K562 (cell line): ENCODE data around the gene RABGAP1L. TPM values are rescaled to one million over a fixed set of nuclear protein-coding genes. Genes with fewer than 3 reads are reported as not detected.

Source experiments
- ATAC-seq: fragments of 200-7000 bp; cut with Tn5 transposase; 3 replicates; pipeline ENCODE4 v1.9.1; 2020; ENCODE audit warnings: moderate library complexity
- BruUV-seq: library from RNA; stranded (reverse); fragments of 400-500 nt; replicated peaks from 2 replicates; lab custom pipeline; 2021; lab: Mats Ljungman, UMichigan
- CTCF ChIA-PET: fragments of 300-600 bp; formaldehyde crosslinking; extraction: SDS; loops from one replicate; lab custom pipeline; 2021; ENCODE audit warnings: low intra/inter-chr PET ratio; lab: Yijun Ruan, JAX
- POLR2A ChIA-PET: fragments of 300-600, 350-650 bp; sonication (Branson Sonifier 250); formaldehyde crosslinking; extraction: SDS; loops from one replicate; lab custom pipeline; 2021; ENCODE audit warnings: antibody characterized with exemption, inconsistent platforms; lab: Yijun Ruan, JAX
- DNase-seq, 4 experiments: peaks; one replicate each; pipeline versions ENCODE4 v3.0.0 to v3.0.0-alpha.2; 2011 to 2018; ENCODE audit warnings: low spot score in 3 of 4, mixed read lengths in 3 of 4; ENCODE audit errors: extremely low read depth in 1 of 4
- FAIRE-seq: peaks from 2 replicates; lab custom pipeline; 2011; peaks lifted over from hg19 to GRCh38; lab: Jason Lieb, UNC
- H2AFZ ChIP-seq: 2 replicates; pipeline ENCODE4 v1.6.0; 2011; ENCODE audit warnings: low read depth, low read length, control low read depth, inconsistent platforms
- H3K27ac ChIP-seq: fragments of 200-600 bp; 3 replicates; pipeline ENCODE4 v1.8.0; 2011; ENCODE audit warnings: low read depth, mild to moderate bottlenecking, control low read depth, inconsistent platforms, low read length, moderate library complexity, mixed read lengths; ENCODE audit errors: extremely low read depth
- H3K27me3 ChIP-seq, 2 experiments: fragments of 300-600 bp in 1 of 2; 2 replicates in 1 of 2; 3 replicates in 1 of 2; pipeline versions ENCODE4 v1.6.0 to v1.8.0; 2011; ENCODE audit warnings: inconsistent platforms in 2 of 2, low read length in 2 of 2, mild to moderate bottlenecking in 1 of 2, mixed read lengths in 1 of 2, moderate library complexity in 1 of 2; ENCODE audit not compliant: control insufficient read depth in 2 of 2, insufficient read depth in 2 of 2
- H3K36me3 ChIP-seq: fragments of 300-600 bp; 3 replicates; pipeline ENCODE4 v1.8.0; 2011; ENCODE audit warnings: mild to moderate bottlenecking, low read length, inconsistent platforms; ENCODE audit not compliant: control insufficient read depth, insufficient read depth
- H3K4me1 ChIP-seq, 2 experiments: fragments of 200-600 bp in 1 of 2; replicated peaks in 1 of 2; 2 replicates in 1 of 2; 3 replicates in 1 of 2; pipeline versions ENCODE4 v1.5.1 to v1.8.0; 2011; ENCODE audit warnings: inconsistent platforms in 2 of 2, low read length in 2 of 2, mild to moderate bottlenecking in 1 of 2, mixed read lengths in 1 of 2, moderate library complexity in 1 of 2; ENCODE audit not compliant: control insufficient read depth in 2 of 2, insufficient read depth in 2 of 2
- H3K4me2 ChIP-seq: 2 replicates; pipeline ENCODE4 v1.6.1; 2011; ENCODE audit warnings: low read length, control low read depth, inconsistent platforms, mixed read lengths; ENCODE audit not compliant: insufficient read depth
- H3K4me3 ChIP-seq: fragments of 200-600 bp; sonication (generic), shearing (Covaris generic); 2 replicates; pipeline ENCODE4 v1.5.1; 2016; ENCODE audit warnings: control low read depth, inconsistent platforms
- H3K79me2 ChIP-seq: fragments of 200-600 bp; 3 replicates; pipeline ENCODE4 v1.8.0; 2011; ENCODE audit warnings: low read length, inconsistent platforms; ENCODE audit not compliant: control insufficient read depth, insufficient read depth
- H3K9ac ChIP-seq, 2 experiments: 2 replicates each; pipeline versions ENCODE4 v1.6.0 to v1.6.1; 2011; ENCODE audit warnings: low read depth in 2 of 2, low read length in 2 of 2, control low read depth in 1 of 2, inconsistent platforms in 1 of 2, mild to moderate bottlenecking in 1 of 2, mixed read lengths in 1 of 2; ENCODE audit not compliant: insufficient read depth in 1 of 2
- H3K9me1 ChIP-seq: one replicate; pipeline ENCODE4 v1.6.0; 2011; ENCODE audit warnings: inconsistent platforms, mild to moderate bottlenecking, low read length, moderate library complexity; ENCODE audit not compliant: control insufficient read depth, insufficient read depth
- H3K9me3 ChIP-seq: replicated peaks from 2 replicates; pipeline ENCODE4 v1.5.1; 2011; ENCODE audit warnings: low read depth, low read length, inconsistent platforms; ENCODE audit not compliant: control insufficient read depth, insufficient read depth
- H4K20me1 ChIP-seq: replicated peaks from 2 replicates; pipeline ENCODE4 v1.6.1; 2011; ENCODE audit warnings: low read length, inconsistent platforms, mixed read lengths; ENCODE audit not compliant: control insufficient read depth, insufficient read depth
- BACH1 ChIP-seq: fragments of 200-800 bp; sonication (Bioruptor generic); IDR thresholded peaks from 2 replicates; pipeline ENCODE4 v1.6.1; 2016; ENCODE audit warnings: missing genetic modification characterization, missing compliant biosample characterization
- BCOR ChIP-seq: fragments of 450-650 bp; IDR thresholded peaks from 2 replicates; pipeline ENCODE4 v1.6.1; 2016
- DNMT1 ChIP-seq: fragments of 450-650 bp; IDR thresholded peaks from 2 replicates; pipeline ENCODE4 v1.6.1; 2016; ENCODE audit warnings: antibody characterized with exemption, mild to moderate bottlenecking
- FOXJ3 ChIP-seq: sonication (generic); formaldehyde crosslinking; IDR thresholded peaks from 2 replicates; pipeline ENCODE4 v1.4.0; 2020; ENCODE audit warnings: mild to moderate bottlenecking, missing genetic modification reagents
- GTF2A2 ChIP-seq: IDR thresholded peaks from 2 replicates; pipeline ENCODE4 v1.6.1; 2016; ENCODE audit warnings: mild to moderate bottlenecking, missing genetic modification characterization, missing compliant biosample characterization
- ILF3 ChIP-seq: fragments of 450-650 bp; IDR thresholded peaks from 2 replicates; pipeline ENCODE4 v1.6.1; 2018; ENCODE audit warnings: antibody characterized with exemption, mild to moderate bottlenecking, moderate library complexity, borderline replicate concordance
- KAT8 ChIP-seq: fragments of 450-650 bp; IDR thresholded peaks from 2 replicates; pipeline ENCODE4 v1.6.1; 2016; ENCODE audit warnings: low read depth, mild to moderate bottlenecking
- MYC ChIP-seq, 2 experiments: fragments of 250-450 bp in 1 of 2; sonication (Bioruptor Pico) in 1 of 2; IDR thresholded peaks; 2 replicates each; pipeline versions ENCODE4 v1.5.1 to v1.6.1; 2012 to 2021; ENCODE audit warnings: low read depth in 2 of 2, borderline replicate concordance in 1 of 2, improper control_type of control experiment in 1 of 2, low read length in 1 of 2, mild to moderate bottlenecking in 1 of 2, moderate library complexity in 1 of 2
- POU5F1 ChIP-seq: fragments of 150-350 bp; IDR thresholded peaks from 2 replicates; pipeline ENCODE4 v1.6.1; 2014; ENCODE audit warnings: borderline replicate concordance, low read length, low read depth, mild to moderate bottlenecking; ENCODE audit not compliant: partially characterized antibody
- SIX5 ChIP-seq, 2 experiments: IDR thresholded peaks; 2 replicates each; pipeline ENCODE4 v1.6.1; 2011; ENCODE audit warnings: low read length in 2 of 2, borderline replicate concordance in 1 of 2, low read depth in 1 of 2, mild to moderate bottlenecking in 1 of 2, moderate library complexity in 1 of 2; ENCODE audit not compliant: insufficient read depth in 1 of 2
- TBP ChIP-seq: optimal IDR thresholded peaks from 2 replicates; pipeline ENCODE3; 2011; ENCODE audit warnings: low read depth, low read length, improper control_type of control experiment
- ZNF197 ChIP-seq: fragments of 200-800 bp; sonication (Bioruptor generic); IDR thresholded peaks from 2 replicates; pipeline ENCODE4 v1.6.1; 2016; ENCODE audit warnings: low read depth, missing genetic modification characterization, missing compliant biosample characterization
- WGBS: fragments of 100-300 bp; shearing (Covaris generic); methylation state at CpG from one replicate; pipeline ENCODE4 v1.1.6; 2016; ENCODE audit warnings: low coverage, mixed read lengths; ENCODE audit not compliant: insufficient coverage; ENCODE audit errors: missing lambda C conversion rate; 5-methylcytosine and 5-hydroxymethylcytosine counted together
- in situ Hi-C: fragments of 300-500 bp; cut with MboI; formaldehyde crosslinking; loops from 4 replicates; pipeline ENCODE4 v1.15.0; 2018; ENCODE audit warnings: inconsistent platforms, mixed read lengths
- intact Hi-C: fragments of 100-400 bp; cut with micrococcal nuclease; formaldehyde crosslinking; loops from 2 replicates; pipeline ENCODE4 v1.14.2; 2022
- polyA plus RNA-seq, 8 experiments: library from polyadenylated mRNA; depleted of rRNA in 4 of 8; stranded (reverse) in 5 of 8; unstranded in 3 of 8; fragments of >200 nt; fragmentation: Nextera tagmentation in 2 of 8; fragmentation: Illumina TruSeq in 1 of 8; extraction: Ambion mirVana in 2 of 8; extraction: Trizol in 1 of 8; gene quantifications; 2 replicates each; pipeline versions ENCODE4 v1.2.1 to v1.2.3, GENCODE V29; 2011 to 2014; ENCODE audit warnings: inconsistent platforms in 1 of 8, missing spikeins in 1 of 8
- total RNA-seq, 7 experiments: library from RNA; depleted of rRNA in 6 of 7; stranded (reverse); fragments of >200 nt in 6 of 7; fragmentation: Illumina TruSeq in 2 of 7; extraction: Trizol in 2 of 7; gene quantifications; 2 replicates each; pipeline versions ENCODE4 v1.2.1 to v1.2.3, GENCODE V29; 2011 to 2021; ENCODE audit warnings: low replicate concordance in 1 of 7
- TF ChIP-seq, protein P1 (sequence below): sonication (generic); formaldehyde crosslinking; IDR thresholded peaks from 2 replicates; pipeline ENCODE4 v1.8.1; 2023; ENCODE audit warnings: missing genetic modification reagents, mild to moderate bottlenecking, borderline replicate concordance
- TF ChIP-seq, protein P2 (sequence below): fragments of 250-450 bp; sonication (Bioruptor Pico); IDR thresholded peaks from 2 replicates; pipeline ENCODE4 v1.4.0; 2020; ENCODE audit warnings: mild to moderate bottlenecking, moderate library complexity

The RABGAP1L gene
- total and polyA plus RNA-seq, 9 of the 15 experiments (the other 6 are each of a cell fraction or from before 2014, with no cell fraction given): 16.5 to 44.9 (median 26.7) TPM

DNA sequence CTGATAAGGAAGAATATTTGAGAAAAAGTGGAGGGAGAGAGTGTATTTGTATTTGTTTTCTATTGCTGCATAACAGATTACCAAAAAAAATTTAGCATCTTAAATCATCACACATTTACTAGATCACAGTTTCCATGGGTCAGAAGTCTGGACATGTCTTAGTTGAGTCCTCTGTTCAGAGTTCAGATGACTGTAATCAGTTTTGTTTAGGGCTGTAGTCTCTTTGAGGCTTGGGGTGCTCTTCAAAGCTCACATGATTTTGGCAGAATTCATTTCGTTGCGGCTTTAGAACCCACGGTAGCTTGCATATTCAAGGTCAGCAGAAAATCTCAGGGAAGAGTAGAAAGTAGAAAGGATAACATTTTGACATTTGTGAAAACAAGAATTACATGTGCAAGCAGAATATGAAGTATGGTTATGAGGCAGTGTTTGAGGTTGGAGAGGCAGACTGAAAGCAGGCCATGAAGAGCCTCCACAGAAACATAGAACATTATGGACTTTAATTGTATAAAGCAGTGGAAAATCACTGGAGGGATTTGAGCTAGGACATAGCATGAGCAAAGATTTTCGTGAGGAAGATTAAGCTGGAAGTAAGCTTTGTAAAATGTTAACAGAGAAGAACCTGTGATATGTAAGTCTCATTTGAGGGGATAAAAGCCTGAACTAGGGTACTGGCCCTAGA lies 177.8 kb downstream of the RABGAP1L start:
- intact Hi-C loops: no loop called here
- Histone ChIP-seq H3K9me3 (no peaks in the 10 kb centered on the region), H3K4me2 (no peak overlapping the region), H3K9me1 (no peaks in the 10 kb centered on the region), H3K9ac (no peak overlapping the region), H3K27ac (no peak overlapping the region), H4K20me1 (no peaks in the 10 kb centered on the region), H3K4me3 (no peak overlapping the region), H3K79me2 (no peaks in the 10 kb centered on the region), H3K27me3 (no peaks in the 10 kb centered on the region), H2AFZ (no peak overlapping the region)
- in situ Hi-C loops: no loop called here
- FAIRE-seq (no peak), ATAC-seq (no peak), DNase-seq (no peak)
- POLR2A ChIA-PET: interaction anchor here (0.8 kb wide), 1 partner anchor 56 kb away, joined by 3 read pairs; no protein-coding TSS in a partner anchor
- CTCF ChIA-PET: no interaction called here
- no peak for TF ChIP-seq POU5F1
- TF ChIP-seq FOXJ3 (CRISPR knock-in tag): no peak
- no peak for TF ChIP-seq TBP
- no peak for TF ChIP-seq ZNF197 (CRISPR knock-in tag)
- TF ChIP-seq SIX5 (IDR thresholded peaks at IDR 0.05; ENCODE audit: borderline replicate concordance in 1 of 2, insufficient read depth in 1 of 2, low read depth in 1 of 2, low read length in 2 of 2): no peak
- TF ChIP-seq KAT8: no peak
- no peak for TF ChIP-seq GTF2A2
- TF ChIP-seq ILF3: no peak
- TF ChIP-seq, protein P1, sequence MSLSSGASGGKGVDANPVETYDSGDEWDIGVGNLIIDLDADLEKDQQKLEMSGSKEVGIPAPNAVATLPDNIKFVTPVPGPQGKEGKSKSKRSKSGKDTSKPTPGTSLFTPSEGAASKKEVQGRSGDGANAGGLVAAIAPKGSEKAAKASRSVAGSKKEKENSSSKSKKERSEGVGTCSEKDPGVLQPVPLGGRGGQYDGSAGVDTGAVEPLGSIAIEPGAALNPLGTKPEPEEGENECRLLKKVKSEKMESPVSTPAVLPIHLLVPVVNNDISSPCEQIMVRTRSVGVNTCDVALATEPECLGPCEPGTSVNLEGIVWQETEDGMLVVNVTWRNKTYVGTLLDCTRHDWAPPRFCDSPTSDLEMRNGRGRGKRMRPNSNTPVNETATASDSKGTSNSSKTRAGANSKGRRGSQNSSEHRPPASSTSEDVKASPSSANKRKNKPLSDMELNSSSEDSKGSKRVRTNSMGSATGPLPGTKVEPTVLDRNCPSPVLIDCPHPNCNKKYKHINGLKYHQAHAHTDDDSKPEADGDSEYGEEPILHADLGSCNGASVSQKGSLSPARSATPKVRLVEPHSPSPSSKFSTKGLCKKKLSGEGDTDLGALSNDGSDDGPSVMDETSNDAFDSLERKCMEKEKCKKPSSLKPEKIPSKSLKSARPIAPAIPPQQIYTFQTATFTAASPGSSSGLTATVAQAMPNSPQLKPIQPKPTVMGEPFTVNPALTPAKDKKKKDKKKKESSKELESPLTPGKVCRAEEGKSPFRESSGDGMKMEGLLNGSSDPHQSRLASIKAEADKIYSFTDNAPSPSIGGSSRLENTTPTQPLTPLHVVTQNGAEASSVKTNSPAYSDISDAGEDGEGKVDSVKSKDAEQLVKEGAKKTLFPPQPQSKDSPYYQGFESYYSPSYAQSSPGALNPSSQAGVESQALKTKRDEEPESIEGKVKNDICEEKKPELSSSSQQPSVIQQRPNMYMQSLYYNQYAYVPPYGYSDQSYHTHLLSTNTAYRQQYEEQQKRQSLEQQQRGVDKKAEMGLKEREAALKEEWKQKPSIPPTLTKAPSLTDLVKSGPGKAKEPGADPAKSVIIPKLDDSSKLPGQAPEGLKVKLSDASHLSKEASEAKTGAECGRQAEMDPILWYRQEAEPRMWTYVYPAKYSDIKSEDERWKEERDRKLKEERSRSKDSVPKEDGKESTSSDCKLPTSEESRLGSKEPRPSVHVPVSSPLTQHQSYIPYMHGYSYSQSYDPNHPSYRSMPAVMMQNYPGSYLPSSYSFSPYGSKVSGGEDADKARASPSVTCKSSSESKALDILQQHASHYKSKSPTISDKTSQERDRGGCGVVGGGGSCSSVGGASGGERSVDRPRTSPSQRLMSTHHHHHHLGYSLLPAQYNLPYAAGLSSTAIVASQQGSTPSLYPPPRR (CRISPR knock-in tag): no peak
- TF ChIP-seq, protein P2, sequence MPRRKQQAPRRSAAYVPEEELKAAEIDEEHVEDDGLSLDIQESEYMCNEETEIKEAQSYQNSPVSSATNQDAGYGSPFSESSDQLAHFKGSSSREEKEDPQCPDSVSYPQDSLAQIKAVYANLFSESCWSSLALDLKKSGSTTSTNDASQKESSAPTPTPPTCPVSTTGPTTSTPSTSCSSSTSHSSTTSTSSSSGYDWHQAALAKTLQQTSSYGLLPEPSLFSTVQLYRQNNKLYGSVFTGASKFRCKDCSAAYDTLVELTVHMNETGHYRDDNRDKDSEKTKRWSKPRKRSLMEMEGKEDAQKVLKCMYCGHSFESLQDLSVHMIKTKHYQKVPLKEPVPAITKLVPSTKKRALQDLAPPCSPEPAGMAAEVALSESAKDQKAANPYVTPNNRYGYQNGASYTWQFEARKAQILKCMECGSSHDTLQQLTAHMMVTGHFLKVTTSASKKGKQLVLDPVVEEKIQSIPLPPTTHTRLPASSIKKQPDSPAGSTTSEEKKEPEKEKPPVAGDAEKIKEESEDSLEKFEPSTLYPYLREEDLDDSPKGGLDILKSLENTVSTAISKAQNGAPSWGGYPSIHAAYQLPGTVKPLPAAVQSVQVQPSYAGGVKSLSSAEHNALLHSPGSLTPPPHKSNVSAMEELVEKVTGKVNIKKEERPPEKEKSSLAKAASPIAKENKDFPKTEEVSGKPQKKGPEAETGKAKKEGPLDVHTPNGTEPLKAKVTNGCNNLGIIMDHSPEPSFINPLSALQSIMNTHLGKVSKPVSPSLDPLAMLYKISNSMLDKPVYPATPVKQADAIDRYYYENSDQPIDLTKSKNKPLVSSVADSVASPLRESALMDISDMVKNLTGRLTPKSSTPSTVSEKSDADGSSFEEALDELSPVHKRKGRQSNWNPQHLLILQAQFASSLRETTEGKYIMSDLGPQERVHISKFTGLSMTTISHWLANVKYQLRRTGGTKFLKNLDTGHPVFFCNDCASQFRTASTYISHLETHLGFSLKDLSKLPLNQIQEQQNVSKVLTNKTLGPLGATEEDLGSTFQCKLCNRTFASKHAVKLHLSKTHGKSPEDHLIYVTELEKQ (CRISPR knock-in tag): no peak
- TF ChIP-seq BACH1: no peak
- no peak for TF ChIP-seq DNMT1
- TF ChIP-seq BCOR: no peak
- TF ChIP-seq MYC (IDR thresholded peaks at IDR 0.05; ENCODE audit: low read depth, low read length): no peak
- no peak for TF ChIP-seq MYC (CRISPR knock-in tag; IDR thresholded peaks at IDR 0.05; ENCODE audit: borderline replicate concordance, low read depth)
- TF ChIP-seq, all 486 proteins: peak for 0
- H3K4me1 ChIP-seq: no peaks in the 10 kb centered on the region
- no TSS peak for BruUV-seq
- no peaks in the 10 kb centered on the region for H3K36me3 ChIP-seq
- WGBS: 47% methylated on average over 4 of the region's 4 CpGs
